Left ventricle myocardium inferior (tissue), 1 donor: Measurements from ENCODE around the gene GRIN2A. TPM values are rescaled to one million over a fixed set of nuclear protein-coding genes. Genes with fewer than 3 reads are reported as not detected.

Experiments used
- DNase-seq: peaks from one replicate; pipeline ENCODE4 v3.0.0-alpha.2; 2020
- H3K27ac ChIP-seq: fragments of 200-600 bp; replicated peaks from 2 replicates; pipeline ENCODE4 v1.8.0; 2021
- H3K27me3 ChIP-seq: fragments of 200-600 bp; 2 replicates; pipeline ENCODE4 v1.8.0; 2021; ENCODE audit warnings: low read depth
- H3K36me3 ChIP-seq: fragments of 200-600 bp; 2 replicates; pipeline ENCODE4 v1.8.0; 2021
- H3K4me1 ChIP-seq: fragments of 200-600 bp; 2 replicates; pipeline ENCODE4 v1.8.0; 2021
- H3K4me3 ChIP-seq: fragments of 200-600 bp; 2 replicates; pipeline ENCODE4 v1.8.0; 2021; ENCODE audit warnings: mild to moderate bottlenecking, moderate library complexity
- H3K9me3 ChIP-seq: fragments of 200-600 bp; replicated peaks from 2 replicates; pipeline ENCODE4 v1.8.0; 2021
- intact Hi-C: fragments of 100-400 bp; cut with micrococcal nuclease; formaldehyde crosslinking; loops from one replicate; pipeline ENCODE4 v1.11.0; 2022
- total RNA-seq: library from RNA; stranded (reverse); fragmentation: NEBNext Ultra II Directional; extraction: Animal tissue kit (Norgen Biotek cat#: 25700); gene quantifications from one replicate; pipeline ENCODE4 v1.2.1, GENCODE V29; 2021
- TF ChIP-seq, protein P1 (sequence below): fragments of 200-600 bp; IDR thresholded peaks from 2 replicates; pipeline ENCODE4 v1.8.0; 2021; ENCODE audit warnings: antibody characterized with exemption, mild to moderate bottlenecking, borderline replicate concordance
- donor health status: DM: no; HTN: yes; CAD: no; lungs with severe emphysema.

Gene GRIN2A
- total RNA-seq, 1 donor from 2014 or later, result 2.4 TPM

- DNase-seq, result no peak
- Histone ChIP-seq H3K27me3 (no peaks in the 10 kb centered on the region), H3K36me3 (no peaks in the 10 kb centered on the region), H3K27ac (no peak overlapping the region), H3K4me3 (no peak overlapping the region), H3K4me1 (no peaks in the 10 kb centered on the region), H3K9me3 (peaks cover 3% of the 10 kb centered on the region)
- intact Hi-C loops, result no loop called here
- TF ChIP-seq, protein P1, sequence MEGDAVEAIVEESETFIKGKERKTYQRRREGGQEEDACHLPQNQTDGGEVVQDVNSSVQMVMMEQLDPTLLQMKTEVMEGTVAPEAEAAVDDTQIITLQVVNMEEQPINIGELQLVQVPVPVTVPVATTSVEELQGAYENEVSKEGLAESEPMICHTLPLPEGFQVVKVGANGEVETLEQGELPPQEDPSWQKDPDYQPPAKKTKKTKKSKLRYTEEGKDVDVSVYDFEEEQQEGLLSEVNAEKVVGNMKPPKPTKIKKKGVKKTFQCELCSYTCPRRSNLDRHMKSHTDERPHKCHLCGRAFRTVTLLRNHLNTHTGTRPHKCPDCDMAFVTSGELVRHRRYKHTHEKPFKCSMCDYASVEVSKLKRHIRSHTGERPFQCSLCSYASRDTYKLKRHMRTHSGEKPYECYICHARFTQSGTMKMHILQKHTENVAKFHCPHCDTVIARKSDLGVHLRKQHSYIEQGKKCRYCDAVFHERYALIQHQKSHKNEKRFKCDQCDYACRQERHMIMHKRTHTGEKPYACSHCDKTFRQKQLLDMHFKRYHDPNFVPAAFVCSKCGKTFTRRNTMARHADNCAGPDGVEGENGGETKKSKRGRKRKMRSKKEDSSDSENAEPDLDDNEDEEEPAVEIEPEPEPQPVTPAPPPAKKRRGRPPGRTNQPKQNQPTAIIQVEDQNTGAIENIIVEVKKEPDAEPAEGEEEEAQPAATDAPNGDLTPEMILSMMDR, result no peak
Observed at GRCh38 chr16:9966569-9967157, 215.6 kb downstream of the GRIN2A start.

- H3K4me1 ChIP-seq, result no peaks in the 10 kb centered on the region
- DNase-seq, result no peak
- intact Hi-C loops, result no loop called here
- H3K27me3 ChIP-seq, result peaks cover 9% of the 10 kb centered on the region
- H3K9me3 ChIP-seq, result peaks cover 7% of the 10 kb centered on the region
- H3K4me3 ChIP-seq, result no peak overlapping the region
- TF ChIP-seq, protein P1, result no peak
- no peaks in the 10 kb centered on the region for H3K36me3 ChIP-seq
- no peak overlapping the region for H3K27ac ChIP-seq
Observed at GRCh38 chr16:9965079-9965478, 217.1 kb downstream of the GRIN2A start.

- no peak overlapping the region for H3K27ac ChIP-seq
- TF ChIP-seq, protein P1, result no peak
- intact Hi-C loops, result no loop called here
- H3K9me3 ChIP-seq, result peaks cover 7% of the 10 kb centered on the region
- no peak for DNase-seq
- H3K4me1 ChIP-seq, result no peaks in the 10 kb centered on the region
- peaks cover 15% of the 10 kb centered on the region for H3K27me3 ChIP-seq
- no peaks in the 10 kb centered on the region for H3K36me3 ChIP-seq
- no peak overlapping the region for H3K4me3 ChIP-seq
Observed at GRCh38 chr16:9964426-9964825, 217.8 kb downstream of the GRIN2A start.

DNA sequence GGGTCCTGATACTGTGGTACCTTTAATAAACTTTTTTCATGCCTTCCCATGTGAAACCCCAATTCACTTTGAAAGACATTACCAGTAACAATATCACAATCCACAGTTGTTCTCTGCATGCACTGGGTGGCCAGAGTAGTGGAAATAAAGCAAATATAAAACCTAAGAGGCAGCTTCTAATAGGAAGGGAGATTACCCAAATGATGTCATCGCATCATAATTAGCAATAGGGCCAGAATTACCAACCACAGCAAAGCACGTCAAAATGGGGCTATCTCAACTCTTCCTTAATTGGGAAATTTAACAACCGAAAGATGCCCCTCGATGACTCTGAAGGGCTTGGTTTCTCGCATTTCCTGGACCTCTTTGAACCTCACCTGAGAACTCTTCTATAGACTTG, 224.8 kb downstream of the GRIN2A start:
- no peak overlapping the region for H3K27ac ChIP-seq
- peaks cover 59% of the 10 kb centered on the region for H3K27me3 ChIP-seq
- no peaks in the 10 kb centered on the region for H3K36me3 ChIP-seq
- TF ChIP-seq, protein P1, result no peak
- DNase-seq, result no peak
- no peak overlapping the region for H3K4me3 ChIP-seq
- no peaks in the 10 kb centered on the region for H3K4me1 ChIP-seq
- intact Hi-C loops, result no loop called here
- H3K9me3 ChIP-seq, result peaks cover 7% of the 10 kb centered on the region

DNA sequence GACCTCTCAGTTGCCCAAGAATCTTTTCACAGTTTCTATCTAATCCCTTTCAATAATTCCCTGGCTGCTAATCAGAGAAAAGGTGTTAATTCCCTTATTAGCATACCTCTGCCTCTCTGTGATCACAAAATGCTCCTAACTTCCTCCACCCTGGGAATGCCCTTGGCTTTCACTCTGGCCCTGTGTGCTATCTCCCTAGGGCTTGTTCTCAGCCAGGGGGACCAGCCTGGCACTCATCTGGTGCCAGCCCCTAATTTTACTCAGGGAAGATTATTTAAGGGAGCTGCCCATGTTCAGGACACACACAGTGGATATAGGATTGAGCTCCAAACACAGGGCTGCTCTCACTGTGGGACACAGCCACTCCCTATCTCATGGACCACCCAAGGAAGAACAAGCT, 225.2 kb downstream of the GRIN2A start:
- Histone ChIP-seq H3K36me3 (no peaks in the 10 kb centered on the region), H3K4me3 (no peak overlapping the region), H3K9me3 (peaks cover 7% of the 10 kb centered on the region), H3K4me1 (no peaks in the 10 kb centered on the region), H3K27me3 (peaks cover 63% of the 10 kb centered on the region), H3K27ac (no peak overlapping the region)
- DNase-seq, result no peak
- TF ChIP-seq, protein P1, result no peak
- intact Hi-C loops, result no loop called here

- Histone ChIP-seq H3K27ac (no peak overlapping the region), H3K9me3 (no peaks in the 10 kb centered on the region), H3K4me3 (no peak overlapping the region), H3K27me3 (peaks cover 64% of the 10 kb centered on the region), H3K4me1 (no peaks in the 10 kb centered on the region), H3K36me3 (no peaks in the 10 kb centered on the region)
- no peak for DNase-seq
- intact Hi-C loops, result no loop called here
- TF ChIP-seq, protein P1, result no peak
Observed at GRCh38 chr16:9955677-9956076, 226.6 kb downstream of the GRIN2A start.
